Stimulated activated CD4-positive, alpha-beta T cell treated with anti-CD3 and anti-CD28 coated beads, TNF-alpha, amount 100 ng/mL, for 1 hour (primary cell): Measurements from ENCODE around the gene COL1A2.

Experiments used
- DNase-seq, 3 donors: peaks; one replicate each; pipeline ENCODE4 v3.0.0-alpha.2; 2020; ENCODE audit warnings: low read depth in 3 of 3, low spot score in 1 of 3

The COL1A2 gene

GRCh38 chr7:94477878-94478277 lies 83.2 kb downstream of the COL1A2 start:
- DNase-seq = no peak

GRCh38 chr7:94478648-94479214 lies 84.0 kb downstream of the COL1A2 start:
- no peak for DNase-seq
